Measurements from ENCODE around the gene MROH7.

DNA sequence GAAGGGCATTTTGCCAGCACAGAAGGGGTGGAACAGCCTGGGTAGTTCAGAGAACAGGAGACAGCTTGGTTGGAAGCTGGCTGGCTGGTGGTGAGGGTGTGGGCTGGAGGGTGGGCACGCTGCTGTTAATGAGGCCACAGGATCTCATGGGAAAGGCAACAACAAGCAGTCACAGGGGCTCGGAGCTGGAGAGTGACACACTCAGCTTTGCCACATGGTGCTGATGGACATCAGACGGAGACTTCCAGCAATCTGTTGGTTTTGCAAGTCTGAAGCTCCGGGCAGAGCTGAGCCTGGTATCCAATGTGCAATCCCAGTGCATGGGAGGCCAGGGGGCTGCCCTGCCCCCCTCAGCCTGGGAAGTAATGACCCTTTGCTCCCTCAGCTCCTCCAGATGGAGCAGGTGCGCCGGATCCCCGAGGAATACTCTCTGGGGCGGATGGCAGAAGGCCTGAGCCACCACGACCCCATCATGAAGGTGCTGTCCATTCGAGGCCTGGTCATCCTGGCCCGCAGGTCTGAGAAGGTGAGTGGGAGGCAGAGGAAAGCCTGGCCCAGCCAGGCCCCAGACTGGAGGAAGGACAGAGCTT is 58.4 kb downstream of the MROH7 start:
- TF ChIP-seq, protein P1, sequence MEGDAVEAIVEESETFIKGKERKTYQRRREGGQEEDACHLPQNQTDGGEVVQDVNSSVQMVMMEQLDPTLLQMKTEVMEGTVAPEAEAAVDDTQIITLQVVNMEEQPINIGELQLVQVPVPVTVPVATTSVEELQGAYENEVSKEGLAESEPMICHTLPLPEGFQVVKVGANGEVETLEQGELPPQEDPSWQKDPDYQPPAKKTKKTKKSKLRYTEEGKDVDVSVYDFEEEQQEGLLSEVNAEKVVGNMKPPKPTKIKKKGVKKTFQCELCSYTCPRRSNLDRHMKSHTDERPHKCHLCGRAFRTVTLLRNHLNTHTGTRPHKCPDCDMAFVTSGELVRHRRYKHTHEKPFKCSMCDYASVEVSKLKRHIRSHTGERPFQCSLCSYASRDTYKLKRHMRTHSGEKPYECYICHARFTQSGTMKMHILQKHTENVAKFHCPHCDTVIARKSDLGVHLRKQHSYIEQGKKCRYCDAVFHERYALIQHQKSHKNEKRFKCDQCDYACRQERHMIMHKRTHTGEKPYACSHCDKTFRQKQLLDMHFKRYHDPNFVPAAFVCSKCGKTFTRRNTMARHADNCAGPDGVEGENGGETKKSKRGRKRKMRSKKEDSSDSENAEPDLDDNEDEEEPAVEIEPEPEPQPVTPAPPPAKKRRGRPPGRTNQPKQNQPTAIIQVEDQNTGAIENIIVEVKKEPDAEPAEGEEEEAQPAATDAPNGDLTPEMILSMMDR (IDR thresholded peaks at IDR 0.05), result no peak
- TF ChIP-seq POLR2AphosphoS5 (IDR thresholded peaks at IDR 0.05) (no peak), POLR2A (IDR thresholded peaks at IDR 0.05; ENCODE audit: low read depth) (no peak)

Data from esophagus muscularis mucosa (tissue), 3 donors.